SK-N-MC (cell line): ENCODE data around the gene NKX1-1.

ENCODE experiments used
- EZH2 ChIP-seq: fragments of 200-600 bp; sonication (generic); IDR thresholded peaks from one replicate; pipeline ENCODE4 v1.6.1; 2017; ENCODE audit warnings: antibody characterized with exemption
- POLR2AphosphoS5 ChIP-seq: IDR thresholded peaks from 2 replicates; pipeline ENCODE4 v1.6.1; 2012; ENCODE audit warnings: mild to moderate bottlenecking, low read depth, low read length, borderline replicate concordance

DNA sequence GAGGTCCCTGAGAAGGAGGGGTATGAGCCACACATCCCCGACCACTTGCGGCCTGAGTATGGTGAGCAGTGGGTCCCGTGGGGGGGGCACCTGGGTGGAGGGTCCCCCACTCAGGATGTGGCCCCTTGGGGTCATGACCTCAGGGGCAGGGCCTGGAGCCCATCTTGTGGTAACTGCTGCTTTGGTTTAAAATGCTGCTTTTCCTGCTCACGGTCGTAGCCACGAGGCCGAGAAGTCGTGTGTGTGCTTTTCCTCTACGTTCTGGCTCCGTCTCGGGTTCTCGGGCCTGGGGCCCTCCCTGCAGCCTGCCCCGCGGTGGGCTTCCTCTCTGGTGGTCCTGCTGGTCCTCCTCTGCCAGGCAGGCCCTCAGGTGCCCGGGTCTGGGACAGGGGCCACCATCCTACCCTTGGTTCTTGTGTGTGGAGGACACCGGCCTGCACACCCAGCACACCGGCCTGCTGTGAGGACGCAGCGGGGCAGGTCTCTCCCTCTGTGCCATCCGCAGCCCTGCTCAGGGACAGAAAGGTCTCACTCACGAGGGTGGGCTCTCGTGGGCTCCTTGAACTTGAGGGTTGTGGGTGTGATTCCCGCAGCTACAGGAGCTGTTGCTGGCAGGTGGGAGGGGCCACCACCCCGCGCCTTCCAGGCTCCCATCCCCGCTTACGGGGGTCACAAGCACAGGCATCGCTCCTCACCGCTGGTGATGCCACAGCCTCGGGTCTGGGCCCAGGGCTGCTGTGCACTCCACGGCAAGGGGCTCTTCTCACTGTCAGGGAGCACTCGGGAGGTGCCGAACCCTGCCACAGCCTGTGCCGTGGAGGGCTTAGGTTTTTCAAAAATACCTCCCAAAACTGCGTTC, 39.6 kb downstream of the NKX1-1 start:
- TF ChIP-seq POLR2AphosphoS5 = no peak
- no peak for TF ChIP-seq EZH2
